Ishikawa (cell line): ENCODE data around the gene PTRH2.

Experiments
- CEBPB ChIP-seq: IDR thresholded peaks from 2 replicates; pipeline ENCODE4 v1.6.1; 2012
- CREB1 ChIP-seq: IDR thresholded peaks from 2 replicates; pipeline ENCODE4 v1.6.1; 2012; ENCODE audit warnings: low read depth
- EGR1 ChIP-seq: IDR thresholded peaks from 2 replicates; pipeline ENCODE4 v1.6.1; 2012
- EP300 ChIP-seq: IDR thresholded peaks from 2 replicates; pipeline ENCODE4 v1.6.1; 2012; ENCODE audit warnings: borderline replicate concordance
- FOXM1 ChIP-seq: IDR thresholded peaks from 2 replicates; pipeline ENCODE4 v1.6.1; 2012; ENCODE audit warnings: low read depth, borderline replicate concordance
- MAX ChIP-seq: IDR thresholded peaks from 2 replicates; pipeline ENCODE4 v1.6.1; 2012
- NFIC ChIP-seq: IDR thresholded peaks from 2 replicates; pipeline ENCODE4 v1.6.1; 2012
- RAD21 ChIP-seq: IDR thresholded peaks from 2 replicates; pipeline ENCODE4 v1.6.1; 2012; ENCODE audit warnings: low read depth
- REST ChIP-seq: IDR thresholded peaks from 2 replicates; pipeline ENCODE4 v1.6.1; 2012; ENCODE audit warnings: low read depth, mild to moderate bottlenecking
- TAF1 ChIP-seq: IDR thresholded peaks from 2 replicates; pipeline ENCODE4 v1.6.1; 2012; ENCODE audit warnings: low read depth, mild to moderate bottlenecking
- TCF12 ChIP-seq: IDR thresholded peaks from 2 replicates; pipeline ENCODE4 v1.6.1; 2012; ENCODE audit warnings: low read depth
- TEAD4 ChIP-seq: IDR thresholded peaks from 2 replicates; pipeline ENCODE4 v1.6.1; 2012
- USF1 ChIP-seq: IDR thresholded peaks from 2 replicates; pipeline ENCODE4 v1.6.1; 2012
- YY1 ChIP-seq: IDR thresholded peaks from 2 replicates; pipeline ENCODE4 v1.6.1; 2012; ENCODE audit warnings: low read depth
- ZBTB7A ChIP-seq: IDR thresholded peaks from 2 replicates; pipeline ENCODE4 v1.6.1; 2012; ENCODE audit warnings: low read depth

PTRH2 gene

GRCh38 chr17:59649886-59650285, 57.3 kb downstream of the PTRH2 start:
- TF ChIP-seq TAF1 (no peak), RAD21 (no peak), YY1 (no peak), ZBTB7A (no peak), NFIC (no peak), EGR1 (no peak), TCF12 (no peak), MAX (no peak), EP300 (no peak), USF1 (no peak), CEBPB (no peak), FOXM1 (no peak), TEAD4 (no peak), CREB1 (no peak), REST (no peak)
